Breast epithelium (tissue), 4 donors: ENCODE results near the gene POLD1. TPM values are rescaled to one million over a fixed set of nuclear protein-coding genes. Genes with fewer than 3 reads are reported as not detected.

Source experiments
- DNase-seq, 2 donors: peaks; one replicate each; pipeline ENCODE4 v3.0.0-alpha.2; 2019; ENCODE audit warnings: low spot score in 2 of 2
- H3K27ac ChIP-seq, 2 donors: fragments of 200-600 bp; sonication (generic) in 1 of 2; one replicate each; pipeline ENCODE4 v1.5.1; 2016 to 2019; ENCODE audit warnings: mild to moderate bottlenecking in 1 of 2
- H3K27me3 ChIP-seq, 2 donors: fragments of 200-600 bp; sonication (generic) in 1 of 2; one replicate each; pipeline versions ENCODE4 v1.5.1 to v1.6.0; 2017 to 2019; ENCODE audit warnings: control low read depth in 1 of 2, mild to moderate bottlenecking in 1 of 2
- H3K36me3 ChIP-seq: fragments of 200-600 bp; one replicate; pipeline ENCODE4 v1.5.1; 2019
- H3K4me1 ChIP-seq, 2 donors: fragments of 200-600 bp; sonication (generic); one replicate each; pipeline ENCODE4 v1.5.1; 2016 to 2019; ENCODE audit warnings: control low read depth in 1 of 2
- H3K4me3 ChIP-seq, 3 donors: fragments of 200-600 bp; sonication (generic); 1 replicate in 2 of 3; 2 replicates in 1 of 3; pipeline ENCODE4 v1.5.1; 2016 to 2019; ENCODE audit warnings: mild to moderate bottlenecking in 3 of 3, moderate library complexity in 2 of 3
- H3K9me3 ChIP-seq, 2 donors: fragments of 200-600 bp; sonication (generic) in 1 of 2; one replicate each; pipeline ENCODE4 v1.5.1; 2016 to 2019; ENCODE audit warnings: control low read depth in 1 of 2
- CTCF ChIP-seq, 3 donors: fragments of 450-650 bp; IDR thresholded peaks; one replicate each; pipeline ENCODE4 v1.5.1; 2016 to 2017; ENCODE audit warnings: antibody characterized with exemption in 3 of 3, mild to moderate bottlenecking in 3 of 3, moderate library complexity in 3 of 3
- POLR2A ChIP-seq: fragments of 450-650 bp; IDR thresholded peaks from one replicate; pipeline ENCODE4 v1.6.1; 2016; ENCODE audit warnings: antibody characterized with exemption, mild to moderate bottlenecking, moderate library complexity
- POLR2AphosphoS5 ChIP-seq, 3 donors: sonication (generic); formaldehyde crosslinking; IDR thresholded peaks; one replicate each; pipeline ENCODE4 v1.6.1; 2017; ENCODE audit warnings: antibody characterized with exemption in 3 of 3
- intact Hi-C: fragments of 100-400 bp; cut with DNase I; formaldehyde crosslinking; loops from one replicate; pipeline ENCODE4 v1.15.1; 2023; ENCODE audit warnings: low total_unique reads
- total RNA-seq, 3 donors: library from RNA; depleted of rRNA; stranded (reverse); fragments of >200 nt; gene quantifications; one replicate each; pipeline ENCODE4 v1.1.0, GENCODE V29; 2016

Gene POLD1
- total RNA-seq, 3 donors from 2014 or later, result 13.8 to 17.3 (median 16.0) TPM

- no peak overlapping the region for H3K4me3 ChIP-seq
- intact Hi-C loops, result loop anchor here (2.0 kb wide), 1 partner anchor 22 kb away; no protein-coding TSS in a partner anchor
- H3K27me3 ChIP-seq, result peaks cover 5 to 44% of the 10 kb centered on the region in 2 donors
- TF ChIP-seq POLR2AphosphoS5 (IDR thresholded peaks at IDR 0.05) (no peak), CTCF (IDR thresholded peaks at IDR 0.05) (no peak), POLR2A (no peak)
- DNase-seq, result no peak
- no peaks in the 10 kb centered on the region for H3K36me3 ChIP-seq
- H3K9me3 ChIP-seq, result no peaks in the 10 kb centered on the region
- no peak overlapping the region for H3K27ac ChIP-seq
- no peaks in the 10 kb centered on the region for H3K4me1 ChIP-seq
Observed at GRCh38 chr19:50416034-50416977, 32.2 kb downstream of the POLD1 start.

DNA sequence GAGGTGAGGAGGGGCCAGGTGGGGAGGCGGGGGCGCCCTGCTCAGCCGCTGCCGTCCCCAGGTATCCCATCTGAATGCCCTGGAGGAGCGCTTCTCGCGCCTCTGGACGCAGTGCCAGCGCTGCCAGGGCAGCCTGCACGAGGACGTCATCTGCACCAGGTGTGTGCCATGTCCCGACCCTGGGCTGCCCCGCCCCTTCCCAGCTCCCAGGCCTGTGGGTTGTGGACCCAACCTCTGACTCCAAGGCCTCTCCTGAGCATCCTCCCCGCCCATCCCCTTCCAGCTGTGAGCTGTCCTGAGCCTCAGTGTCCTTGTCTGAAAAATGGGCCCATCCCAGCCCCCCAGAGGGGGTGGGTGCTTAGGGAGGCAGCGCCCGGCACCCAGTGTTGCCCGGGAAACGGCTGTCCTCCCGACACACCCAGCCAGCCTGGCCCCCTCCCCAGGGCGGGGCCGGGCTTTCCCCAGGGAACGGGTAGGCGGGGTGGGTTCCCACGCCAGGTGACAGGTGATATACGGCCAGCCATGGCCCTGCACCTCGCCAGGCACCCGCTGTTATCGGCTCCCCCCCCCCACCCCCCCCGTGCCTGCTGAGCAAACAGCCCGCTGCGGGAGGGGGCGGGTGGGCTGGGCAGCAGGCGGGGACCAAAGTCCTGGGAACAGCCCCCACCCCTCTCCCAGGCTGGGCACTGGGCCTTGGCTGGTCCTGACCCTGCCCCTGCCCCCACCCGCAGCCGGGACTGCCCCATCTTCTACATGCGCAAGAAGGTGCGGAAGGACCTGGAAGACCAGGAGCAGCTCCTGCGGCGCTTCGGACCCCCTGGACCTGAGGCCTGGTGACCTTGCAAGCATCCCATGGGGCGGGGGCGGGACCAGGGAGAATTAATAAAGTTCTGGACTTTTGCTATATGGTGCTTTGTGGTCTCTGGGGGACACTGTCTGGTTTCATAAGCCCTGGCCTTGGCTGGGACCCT lies 33.2 kb downstream of the POLD1 start:
- no peaks in the 10 kb centered on the region for H3K36me3 ChIP-seq
- intact Hi-C loops, result loop anchor here (2.0 kb wide), 1 partner anchor 21 kb away; no protein-coding TSS in a partner anchor
- H3K4me3 ChIP-seq, result no peak overlapping the region

DNA sequence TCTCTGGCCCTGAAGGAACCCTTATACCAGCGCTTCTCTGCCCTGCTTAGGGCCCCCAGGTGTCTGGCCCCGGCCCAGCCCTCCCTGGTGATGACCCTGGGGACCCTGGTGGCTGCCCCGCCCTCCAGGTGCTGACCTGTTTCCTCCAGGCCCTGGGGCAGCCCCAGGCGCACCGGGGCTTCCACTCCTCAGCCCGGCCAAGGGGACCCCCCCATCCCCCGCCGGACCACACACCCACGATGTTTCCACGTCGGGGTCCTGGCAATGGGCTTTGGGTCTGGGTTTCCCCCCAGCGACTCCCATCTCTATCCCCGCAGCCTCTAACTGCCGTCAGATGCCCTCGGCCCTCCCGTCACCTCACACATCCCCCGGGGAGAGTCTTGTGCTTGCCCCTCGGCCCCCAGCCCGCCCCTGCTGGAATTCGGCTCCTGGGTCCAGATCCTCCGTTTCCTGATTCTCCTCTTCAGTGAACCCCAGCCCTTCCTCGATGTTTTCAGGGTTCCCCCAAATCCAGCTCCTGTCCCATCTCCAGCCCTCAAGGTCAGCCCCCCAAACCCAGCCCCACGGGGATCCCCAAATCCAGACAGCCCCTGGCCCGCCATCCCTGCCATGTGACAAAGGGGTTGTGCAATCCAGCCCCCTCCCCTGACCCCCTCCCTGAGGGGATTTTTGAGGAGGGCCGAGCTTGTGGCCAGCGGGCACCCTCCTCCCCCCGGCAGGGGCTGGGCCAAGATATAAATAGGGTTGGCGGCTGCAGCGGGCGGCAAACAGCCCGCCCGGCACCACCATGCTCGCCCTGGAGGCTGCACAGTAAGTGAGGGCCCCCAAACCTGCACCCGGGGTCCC lies 34.3 kb downstream of the POLD1 start, which contains the start of gene SPIB:
Gene SPIB, plus strand, starts transcription at position 763 of the 846 bp plus-strand sequence. Its CDS starts 25 bp downstream, at position 788.
- peaks cover 5 to 44% of the 10 kb centered on the region in 2 donors for H3K27me3 ChIP-seq
- intact Hi-C loops, result no loop called here
- no peaks in the 10 kb centered on the region for H3K9me3 ChIP-seq
- H3K36me3 ChIP-seq, result no peaks in the 10 kb centered on the region
- H3K27ac ChIP-seq, result no peak within 1 kb of the TSS
- DNase-seq, result no peak
- TF ChIP-seq POLR2A (no peak), CTCF (IDR thresholded peaks at IDR 0.05) (no peak), POLR2AphosphoS5 (IDR thresholded peaks at IDR 0.05) (no peak)
- no peaks in the 10 kb centered on the region for H3K4me1 ChIP-seq
- no peak within 1 kb of the TSS for H3K4me3 ChIP-seq

More for the DNA sequence above, 33.2 kb downstream of the POLD1 start:
- Histone ChIP-seq H3K27ac (no peak overlapping the region), H3K27me3 (peaks cover 5 to 44% of the 10 kb centered on the region in 2 donors), H3K9me3 (no peaks in the 10 kb centered on the region), H3K4me1 (no peaks in the 10 kb centered on the region)
- TF ChIP-seq POLR2AphosphoS5 (IDR thresholded peaks at IDR 0.05) (no peak), POLR2A (no peak), CTCF (IDR thresholded peaks at IDR 0.05) (no peak)
- no peak for DNase-seq

DNA sequence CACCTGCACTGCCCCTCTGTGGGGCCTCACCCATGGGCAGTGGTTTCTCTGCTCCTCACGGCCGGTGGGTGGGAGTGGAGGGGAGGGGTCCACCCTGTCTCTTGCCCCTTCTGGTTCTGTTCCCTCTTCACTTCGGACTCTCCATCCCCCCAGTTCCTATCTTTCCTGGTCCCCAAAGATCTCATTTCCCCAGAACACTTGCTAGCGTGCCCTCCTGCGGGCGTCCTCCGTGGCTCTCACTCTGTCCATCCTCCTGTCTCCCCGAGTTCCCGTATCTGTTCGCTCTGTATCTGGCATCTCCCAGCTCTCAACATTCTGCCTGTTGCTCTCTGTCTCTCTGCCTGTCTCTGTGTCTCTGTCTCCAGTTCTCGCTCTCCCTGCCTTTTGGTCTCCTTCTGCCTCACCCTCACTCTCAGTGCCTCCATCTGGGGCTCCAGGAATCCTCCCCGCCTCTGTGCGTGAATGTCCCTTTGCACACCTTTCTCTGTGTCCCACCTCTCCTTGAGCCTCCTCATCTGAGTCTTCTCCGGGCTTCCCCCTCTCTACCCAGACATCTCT lies 35.0 kb downstream of the POLD1 start:
- H3K36me3 ChIP-seq, result no peaks in the 10 kb centered on the region
- TF ChIP-seq POLR2AphosphoS5 (IDR thresholded peaks at IDR 0.05) (no peak), CTCF (IDR thresholded peaks at IDR 0.05) (no peak), POLR2A (no peak)
- DNase-seq, result no peak
- no peak overlapping the region for H3K4me3 ChIP-seq
- intact Hi-C loops, result no loop called here
- H3K27ac ChIP-seq, result no peak overlapping the region
- H3K27me3 ChIP-seq, result peaks cover 5 to 44% of the 10 kb centered on the region in 2 donors
- H3K4me1 ChIP-seq, result no peaks in the 10 kb centered on the region
- no peaks in the 10 kb centered on the region for H3K9me3 ChIP-seq
